SK-N-MC (cell line): ENCODE measurements around the gene PROCR.
A peak's percentile ranks its signal among the peaks of the same experiment; 100 is the strongest.
"Not testable (repeated sequence)": the region's sequence is repeated elsewhere in the genome, so short reads cannot be mapped to it uniquely, and the experiment has no call there.

Source experiments
- DNase-seq: peaks from one replicate; pipeline ENCODE4 v3.0.0-alpha.2; 2011; ENCODE audit warnings: low read depth, low spot score
- H3K27ac ChIP-seq: fragments of 200-600 bp; sonication (generic); 2 replicates; pipeline ENCODE4 v1.5.1; 2016; ENCODE audit warnings: mixed run types
- H3K36me3 ChIP-seq: fragments of 200-600 bp; sonication (generic); 2 replicates; pipeline ENCODE4 v1.6.1; 2017; ENCODE audit warnings: antibody characterized with exemption, low read length, mixed read lengths; ENCODE audit not compliant: insufficient read depth
- H3K4me3 ChIP-seq: fragments of 200-600 bp; sonication (generic); 2 replicates; pipeline ENCODE4 v1.5.1; 2016
- H3K9ac ChIP-seq: fragments of 200-600 bp; sonication (generic); 2 replicates; pipeline ENCODE4 v1.8.0; 2017; ENCODE audit warnings: mixed run types, mixed read lengths; ENCODE audit not compliant: insufficient read length
- H3K9me3 ChIP-seq: fragments of 200-600 bp; sonication (generic); 2 replicates; pipeline ENCODE4 v1.6.1; 2017; ENCODE audit warnings: low read depth, mild to moderate bottlenecking, antibody characterized with exemption, low read length, moderate library complexity, mixed read lengths
- EZH2 ChIP-seq: fragments of 200-600 bp; sonication (generic); IDR thresholded peaks from one replicate; pipeline ENCODE4 v1.6.1; 2017; ENCODE audit warnings: antibody characterized with exemption
- FOXP2 ChIP-seq: optimal IDR thresholded peaks from 2 replicates; pipeline ENCODE3; 2011; ENCODE audit warnings: mild to moderate bottlenecking, moderate library complexity; ENCODE audit not compliant: insufficient read depth; ENCODE audit errors: extremely low read length, control extremely low read depth
- POLR2AphosphoS5 ChIP-seq: IDR thresholded peaks from 2 replicates; pipeline ENCODE4 v1.6.1; 2012; ENCODE audit warnings: mild to moderate bottlenecking, low read depth, low read length, borderline replicate concordance

Gene PROCR

DNA sequence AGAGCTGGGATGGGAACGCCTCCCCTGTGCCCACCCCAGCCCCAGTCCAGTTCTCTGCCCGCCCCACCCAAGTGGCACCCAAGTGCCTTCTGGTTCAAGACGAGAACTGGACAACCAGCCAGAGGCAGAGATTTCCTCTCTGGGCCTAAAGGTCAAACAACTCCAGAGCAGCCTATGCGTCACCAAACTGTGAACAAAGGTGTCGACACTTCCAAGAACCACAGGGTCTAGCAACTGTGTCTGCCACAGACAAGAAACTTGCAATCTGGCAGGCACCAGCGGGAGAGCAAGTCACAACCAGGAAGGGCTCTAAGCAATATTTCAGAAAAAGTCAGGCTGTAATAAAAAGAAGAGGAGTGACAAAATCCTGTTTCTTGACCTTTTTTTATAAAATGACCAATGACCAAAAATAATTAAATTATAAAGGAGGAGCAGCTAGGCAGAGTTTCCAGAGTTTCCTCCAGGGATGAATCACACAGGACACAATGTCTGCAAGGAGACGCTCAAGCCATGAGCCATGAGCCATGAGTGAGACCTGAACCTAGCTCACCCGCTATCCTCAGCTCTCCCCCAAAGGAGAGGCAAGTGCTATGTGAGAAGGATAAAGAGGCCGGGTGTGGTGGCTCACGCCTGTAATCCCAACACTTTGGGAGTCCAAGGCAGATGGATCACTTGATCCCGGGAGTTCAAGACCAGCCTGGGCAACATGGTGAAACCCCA, 35.8 kb upstream of the PROCR start:
- peaks cover 10% of the 10 kb centered on the region; the same call in 1 of the 2 replicates for H3K36me3 ChIP-seq
- no peak overlapping the region for H3K27ac ChIP-seq
- H3K9me3 ChIP-seq: no peaks in the 10 kb centered on the region
- no peak overlapping the region for H3K9ac ChIP-seq
- H3K4me3 ChIP-seq: no peak overlapping the region
- TF ChIP-seq FOXP2: no peak
- TF ChIP-seq EZH2: no peak
- TF ChIP-seq POLR2AphosphoS5: no peak
- no peak for DNase-seq

DNA sequence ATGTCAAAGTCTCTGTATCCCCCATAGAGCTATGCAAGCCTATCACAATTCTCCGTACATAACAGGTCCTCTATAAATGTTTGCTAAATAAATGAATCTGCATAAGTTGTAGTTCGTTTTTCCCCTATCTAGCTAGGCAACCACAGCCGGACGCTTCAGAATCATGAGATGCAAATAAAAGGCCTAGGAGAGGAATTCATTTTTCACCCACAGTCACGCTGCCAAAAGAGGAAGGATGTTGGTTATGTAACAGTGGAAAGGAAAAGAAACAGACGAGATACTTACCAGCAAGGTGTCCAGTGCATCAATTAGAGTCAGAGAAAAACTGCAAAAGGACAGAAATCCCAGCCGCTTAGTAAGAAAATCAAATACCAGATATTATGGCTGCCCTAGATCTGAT, 27.2 kb upstream of the PROCR start:
- no peaks in the 10 kb centered on the region; the same call in 1 of the 2 replicates for H3K36me3 ChIP-seq
- no peak for DNase-seq
- H3K9me3 ChIP-seq: no peaks in the 10 kb centered on the region
- TF ChIP-seq EZH2: no peak
- TF ChIP-seq FOXP2: no peak
- no peak for TF ChIP-seq POLR2AphosphoS5
- H3K9ac ChIP-seq: no peak overlapping the region
- no peak overlapping the region for H3K4me3 ChIP-seq
- H3K27ac ChIP-seq: no peak overlapping the region

DNA sequence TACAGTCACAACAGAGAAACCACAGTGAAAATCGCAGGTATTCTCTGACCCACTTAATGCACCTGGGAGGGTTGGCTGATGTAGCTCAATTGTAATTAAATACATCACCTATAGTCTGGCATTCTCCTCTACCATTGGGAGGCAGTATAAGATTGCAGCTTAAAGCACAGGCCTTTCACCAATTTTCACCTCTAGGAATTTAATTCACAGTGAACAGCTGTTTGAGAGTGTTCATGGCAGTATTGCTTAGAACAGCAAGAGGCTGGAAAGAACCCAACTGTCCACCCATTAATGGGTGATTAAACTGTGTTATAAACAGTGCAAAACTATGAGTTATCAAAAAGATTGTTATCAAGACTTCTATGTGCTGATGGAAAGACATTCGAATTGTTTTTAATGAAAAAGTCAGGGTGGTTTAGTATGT, 26.7 kb upstream of the PROCR start:
- no peak overlapping the region for H3K9ac ChIP-seq
- H3K4me3 ChIP-seq: no peak overlapping the region
- no peak overlapping the region for H3K27ac ChIP-seq
- no peaks in the 10 kb centered on the region for H3K9me3 ChIP-seq
- H3K36me3 ChIP-seq: no peaks in the 10 kb centered on the region; the same call in 1 of the 2 replicates
- TF ChIP-seq POLR2AphosphoS5 (no peak), EZH2 (no peak), FOXP2 (no peak)
- no peak for DNase-seq

DNA sequence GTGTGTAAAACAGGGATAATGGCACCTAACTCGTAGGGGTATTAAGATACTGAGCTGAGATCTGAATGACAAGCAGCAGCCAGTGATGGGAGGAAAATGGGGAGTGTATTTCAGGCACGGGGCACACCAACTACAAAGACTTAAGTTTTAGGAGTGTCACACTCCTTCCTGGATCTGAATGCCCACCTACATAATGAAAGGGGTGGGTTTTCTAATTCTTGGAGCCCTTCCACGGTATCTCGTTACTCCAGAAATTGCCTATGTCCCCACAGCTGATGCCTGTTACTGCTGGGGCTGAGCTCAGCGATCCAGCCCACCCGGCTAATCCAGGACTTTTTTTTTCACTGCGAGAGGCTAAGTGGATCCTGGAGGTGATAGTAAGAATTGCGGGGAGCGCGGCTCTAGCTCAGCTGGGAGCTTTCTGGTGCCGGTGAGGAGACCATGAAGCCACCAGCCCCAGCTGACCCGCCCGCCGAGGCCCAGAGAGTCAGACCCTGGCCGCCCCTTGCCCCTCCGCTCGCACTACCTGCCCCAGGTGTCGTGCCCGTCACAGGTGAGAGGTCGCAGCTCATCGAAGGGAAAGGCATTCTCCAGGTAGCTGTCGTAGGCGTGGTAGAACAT, 25.5 kb upstream of the PROCR start:
- Histone ChIP-seq H3K9me3 (no peaks in the 10 kb centered on the region), H3K9ac (peak overlapping the region; percentile 65), H3K27ac (no peak overlapping the region), H3K36me3 (no peaks in the 10 kb centered on the region; the same call in 1 of the 2 replicates), H3K4me3 (peak overlapping the region; percentile 85)
- TF ChIP-seq EZH2: no peak
- TF ChIP-seq POLR2AphosphoS5: no peak
- no peak for TF ChIP-seq FOXP2
- DNase-seq: no peak

DNA sequence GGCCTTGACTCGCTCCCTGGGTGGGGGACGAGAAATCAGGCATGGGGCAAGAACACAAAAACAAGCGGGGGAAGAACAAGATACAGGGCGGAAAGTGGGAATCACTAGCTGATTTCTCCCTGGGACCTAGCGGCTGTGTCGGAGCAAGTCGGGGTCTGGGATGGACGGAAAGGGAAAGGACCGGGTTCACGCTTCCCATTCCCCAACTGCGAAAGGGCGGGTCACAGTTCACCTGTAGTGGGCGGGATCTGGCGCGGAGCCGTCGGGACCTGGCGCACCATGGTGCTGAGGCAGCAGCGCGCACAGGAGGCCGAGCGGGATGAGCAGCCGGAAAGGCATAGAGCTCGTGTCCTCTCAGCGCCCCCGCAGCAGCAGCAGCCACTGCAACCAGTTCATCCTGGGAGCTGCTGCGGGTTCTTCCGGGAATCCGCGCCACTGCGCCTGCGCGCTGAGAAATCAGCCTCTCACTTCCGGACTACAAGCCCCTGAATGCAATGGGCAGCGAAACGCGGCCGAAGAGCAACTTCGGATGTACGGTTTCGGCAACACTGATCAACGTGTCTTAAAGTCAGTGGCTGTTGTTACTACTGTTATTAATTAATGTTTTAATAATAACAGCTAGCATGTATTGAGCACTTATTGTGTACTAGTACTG, 24.8 kb upstream of the PROCR start, which contains the start of gene EDEM2:
Gene EDEM2 (minus strand): TSS at position 417 of the 655 bp plus-strand sequence. CDS start 78 bp downstream, at position 339.
- peak; percentile 91 for DNase-seq
- no peak within 1 kb of the TSS for H3K27ac ChIP-seq
- peak within 1 kb of the TSS; percentile 81 for H3K9ac ChIP-seq
- H3K9me3 ChIP-seq: no peaks in the 10 kb centered on the region
- no peaks in the 10 kb centered on the region for H3K36me3 ChIP-seq
- TF ChIP-seq EZH2 (no peak), POLR2AphosphoS5 (peak; percentile 90), FOXP2 (peak; percentile 7)
- H3K4me3 ChIP-seq: peak within 1 kb of the TSS; percentile 85

DNA sequence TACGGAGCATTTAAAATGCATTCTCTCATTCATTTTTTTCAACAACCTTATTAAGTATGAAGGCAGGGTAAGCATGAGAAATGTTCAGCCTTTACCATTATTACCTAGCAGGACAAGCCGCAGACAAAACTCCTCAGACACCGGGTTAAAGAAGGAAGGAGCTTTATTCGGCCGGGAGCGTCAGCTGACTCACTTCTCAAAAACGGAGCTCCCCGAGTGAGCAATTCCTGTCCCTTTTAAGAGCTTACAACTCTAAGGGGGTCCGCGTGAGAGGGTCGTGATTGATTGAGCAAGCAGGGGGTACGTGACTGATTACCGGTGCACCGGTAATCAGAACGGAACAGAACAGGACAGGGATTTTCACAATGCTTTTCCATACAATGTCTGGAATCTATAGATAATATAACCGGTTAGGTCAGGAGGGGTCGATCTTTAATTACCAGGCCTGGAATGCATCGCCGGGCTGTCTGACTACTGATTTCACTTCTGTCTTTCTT, 24.2 kb upstream of the PROCR start:
- Histone ChIP-seq H3K9ac (peak overlapping the region; percentile 81), H3K4me3 (peak overlapping the region; percentile 85)
- H3K36me3 ChIP-seq, H3K27ac ChIP-seq, DNase-seq, H3K9me3 ChIP-seq: not testable (repeated sequence)

DNA sequence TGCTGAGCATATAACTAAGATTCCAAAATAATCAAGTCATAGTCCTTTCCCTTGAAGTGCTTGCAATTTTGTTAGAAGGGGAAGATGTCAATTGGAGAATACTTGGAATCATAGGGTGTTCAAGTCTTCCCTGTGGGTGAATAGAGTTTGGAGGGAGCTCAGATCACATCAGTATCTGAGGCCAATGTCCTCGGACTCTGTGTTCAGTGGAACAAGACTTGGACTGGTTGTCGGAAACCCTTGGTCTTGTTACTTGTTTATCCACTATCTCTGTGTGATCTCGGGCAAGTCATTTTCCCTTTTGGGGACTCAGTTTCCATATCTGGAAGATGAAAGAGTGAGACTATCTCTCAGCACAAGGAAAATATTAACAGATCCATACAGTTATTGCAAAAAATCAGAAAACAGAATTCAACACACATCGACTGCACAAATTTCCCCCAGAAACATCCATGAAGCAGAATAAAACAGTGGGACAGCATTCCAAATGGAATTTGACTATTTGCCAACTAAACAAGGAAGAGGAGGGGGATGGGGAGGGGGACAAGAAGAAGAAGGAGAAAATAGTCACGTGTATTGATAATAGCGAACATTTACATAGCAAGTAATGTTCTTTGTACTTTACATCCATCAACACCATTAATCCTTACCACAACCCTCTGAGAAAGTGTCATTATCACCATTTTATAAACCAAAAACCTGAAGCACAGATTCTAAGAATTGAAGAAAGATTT, 20.9 kb upstream of the PROCR start:
- Histone ChIP-seq H3K4me3 (no peak overlapping the region), H3K36me3 (no peaks in the 10 kb centered on the region), H3K27ac (no peak overlapping the region), H3K9ac (no peak overlapping the region), H3K9me3 (no peaks in the 10 kb centered on the region)
- TF ChIP-seq POLR2AphosphoS5 (no peak), FOXP2 (no peak), EZH2 (no peak)
- DNase-seq: no peak

DNA sequence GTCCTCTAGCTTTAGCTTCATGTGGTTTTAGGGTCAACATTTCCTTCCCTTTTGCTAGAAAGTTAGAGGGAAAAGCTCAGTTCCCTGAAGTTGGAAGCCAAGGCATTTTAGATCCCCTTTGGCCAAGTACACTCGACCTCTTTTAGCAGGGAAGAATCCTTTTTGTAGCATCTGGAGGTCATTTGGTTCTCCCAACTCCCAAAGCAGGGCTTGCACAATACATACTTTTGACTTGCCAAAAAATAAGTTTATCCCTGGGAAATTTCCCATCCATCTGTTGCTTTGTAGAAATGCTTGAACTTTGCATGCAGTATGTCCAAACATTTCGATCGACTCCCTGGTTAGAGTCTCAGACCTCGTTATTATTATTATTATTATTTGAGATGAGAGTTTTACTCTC, 20.1 kb upstream of the PROCR start:
- no peak for TF ChIP-seq FOXP2
- TF ChIP-seq EZH2: no peak
- TF ChIP-seq POLR2AphosphoS5: no peak
- Histone ChIP-seq H3K4me3 (no peak overlapping the region), H3K9me3 (no peaks in the 10 kb centered on the region), H3K9ac (no peak overlapping the region), H3K36me3 (no peaks in the 10 kb centered on the region), H3K27ac (no peak overlapping the region)
- DNase-seq: no peak
